SK-N-SH (cell line): ENCODE results near the gene STPG2. TPM values are rescaled to one million over a fixed set of nuclear protein-coding genes. Genes with fewer than 3 reads are reported as not detected.

Source experiments
- CTCF ChIA-PET: fragments of 300-600, 350-600 bp; formaldehyde crosslinking; extraction: SDS; loops from one replicate; lab custom pipeline; 2021; lab: Yijun Ruan, JAX
- POLR2A ChIA-PET: fragments of 350-600 bp; sonication (Branson Sonifier 250); formaldehyde crosslinking; extraction: SDS; loops from one replicate; lab custom pipeline; 2020; ENCODE audit warnings: antibody characterized with exemption, inconsistent platforms; lab: Yijun Ruan, JAX
- DNase-seq: peaks from one replicate; pipeline ENCODE4 v3.0.0; 2012
- H2AFZ ChIP-seq: fragments of 200-600 bp; sonication (generic); 2 replicates; pipeline ENCODE4 v1.8.1; 2016; ENCODE audit warnings: antibody characterized with exemption, mild to moderate bottlenecking, low read depth
- H3F3A ChIP-seq: fragments of 200-600 bp; sonication (generic); replicated peaks from 2 replicates; pipeline ENCODE3; 2016; ENCODE audit warnings: antibody characterized with exemption, mild to moderate bottlenecking; ENCODE audit not compliant: insufficient read depth
- H3K27ac ChIP-seq, 2 experiments: fragments of 200-500 bp in 1 of 2; fragments of 200-600 bp in 1 of 2; sonication (Bioruptor generic) in 1 of 2; sonication (generic), shearing (Covaris generic) in 1 of 2; 2 replicates each; pipeline versions ENCODE4 v1.5.1 to v1.6.1; 2014 to 2016; ENCODE audit warnings: low read depth in 2 of 2, inconsistent platforms in 1 of 2, low read length in 1 of 2, mild to moderate bottlenecking in 1 of 2, mixed read lengths in 1 of 2
- H3K27me3 ChIP-seq: fragments of 200-600 bp; sonication (generic), shearing (Covaris generic); 2 replicates; pipeline ENCODE4 v1.6.1; 2016; ENCODE audit warnings: mixed run types; ENCODE audit not compliant: insufficient read depth
- H3K36me3 ChIP-seq, 2 experiments: fragments of 200-500 bp in 1 of 2; fragments of 200-600 bp in 1 of 2; sonication (Bioruptor generic) in 1 of 2; sonication (generic) in 1 of 2; replicated peaks in 1 of 2; 2 replicates each; pipeline versions ENCODE3 to v1.5.1; 2014 to 2016; ENCODE audit warnings: low read length in 1 of 2, mild to moderate bottlenecking in 1 of 2; ENCODE audit not compliant: insufficient read depth in 2 of 2, control insufficient read depth in 1 of 2
- H3K4me1 ChIP-seq, 2 experiments: fragments of 200-500 bp in 1 of 2; fragments of 200-600 bp in 1 of 2; sonication (Bioruptor generic) in 1 of 2; sonication (generic), shearing (Covaris generic) in 1 of 2; 2 replicates each; pipeline versions ENCODE4 v1.5.1 to v1.6.1; 2014 to 2016; ENCODE audit warnings: low read depth in 1 of 2, low read length in 1 of 2, mixed run types in 1 of 2; ENCODE audit not compliant: insufficient read depth in 2 of 2, control insufficient read depth in 1 of 2
- H3K4me2 ChIP-seq: fragments of 200-600 bp; sonication (generic), shearing (Covaris generic); 2 replicates; pipeline ENCODE4 v1.6.1; 2017; ENCODE audit warnings: mixed run types
- H3K4me3 ChIP-seq, 2 experiments: fragments of 200-500 bp in 1 of 2; fragments of 200-600 bp in 1 of 2; sonication (Bioruptor generic) in 1 of 2; sonication (generic), shearing (Covaris generic) in 1 of 2; 2 replicates each; pipeline versions ENCODE4 v1.5.1 to v1.8.1; 2014 to 2016; ENCODE audit warnings: low read depth in 2 of 2, inconsistent platforms in 1 of 2, low read length in 1 of 2, mild to moderate bottlenecking in 1 of 2, mixed read lengths in 1 of 2, moderate library complexity in 1 of 2
- H3K79me2 ChIP-seq: fragments of 200-600 bp; sonication (generic); 2 replicates; pipeline ENCODE4 v1.8.1; 2017; ENCODE audit warnings: mild to moderate bottlenecking; ENCODE audit not compliant: insufficient read depth
- H3K9ac ChIP-seq: fragments of 200-600 bp; sonication (generic); 2 replicates; pipeline ENCODE4 v1.6.1; 2017; ENCODE audit warnings: mixed run types
- H3K9me2 ChIP-seq: fragments of 200-600 bp; sonication (generic); 2 replicates; pipeline ENCODE4 v1.6.1; 2017; ENCODE audit warnings: mixed run types
- H3K9me3 ChIP-seq: fragments of 200-600 bp; sonication (generic); 2 replicates; pipeline ENCODE4 v1.6.1; 2017; ENCODE audit warnings: mixed run types, mild to moderate bottlenecking, moderate library complexity
- H4K20me1 ChIP-seq: fragments of 200-600 bp; sonication (generic); 2 replicates; pipeline ENCODE4 v1.6.1; 2017; ENCODE audit warnings: mild to moderate bottlenecking, mixed run types; ENCODE audit not compliant: insufficient read depth
- CTCF ChIP-seq: fragments of 200-600 bp; sonication (generic); IDR thresholded peaks from 2 replicates; pipeline ENCODE4 v1.6.1; 2017; ENCODE audit warnings: antibody characterized with exemption, mild to moderate bottlenecking, moderate library complexity
- ELF1 ChIP-seq: IDR thresholded peaks from 2 replicates; pipeline ENCODE4 v1.4.0; 2012
- EP300 ChIP-seq, 2 experiments: IDR thresholded peaks; 2 replicates each; pipeline versions ENCODE4 v1.4.0 to v1.6.1; 2012; ENCODE audit warnings: borderline replicate concordance in 1 of 2, low read depth in 1 of 2, low read length in 1 of 2
- EZH2phosphoT487 ChIP-seq: fragments of 200-600 bp; sonication (generic); IDR thresholded peaks from 2 replicates; pipeline ENCODE4 v1.6.1; 2017; ENCODE audit warnings: low read depth, mixed run types, mild to moderate bottlenecking, antibody characterized with exemption, moderate library complexity, borderline replicate concordance
- FOSL2 ChIP-seq: IDR thresholded peaks from 2 replicates; pipeline ENCODE4 v1.4.0; 2012; ENCODE audit warnings: low read depth, mild to moderate bottlenecking, moderate library complexity, borderline replicate concordance
- FOXJ3 ChIP-seq: sonication (generic); formaldehyde crosslinking; IDR thresholded peaks from 2 replicates; pipeline ENCODE4 v1.5.1; 2020; ENCODE audit warnings: mild to moderate bottlenecking, missing genetic modification reagents
- GABPA ChIP-seq: IDR thresholded peaks from 2 replicates; pipeline ENCODE4 v1.4.0; 2012; ENCODE audit warnings: low read depth, mild to moderate bottlenecking
- JUND ChIP-seq: IDR thresholded peaks from 2 replicates; pipeline ENCODE4 v1.4.0; 2012
- MAX ChIP-seq: IDR thresholded peaks from 2 replicates; pipeline ENCODE4 v1.4.0; 2012; ENCODE audit warnings: low read depth
- MEF2A ChIP-seq: IDR thresholded peaks from 2 replicates; pipeline ENCODE4 v1.4.0; 2012; ENCODE audit warnings: low read depth, borderline replicate concordance
- NFIC ChIP-seq: IDR thresholded peaks from 2 replicates; pipeline ENCODE4 v1.4.0; 2012; ENCODE audit warnings: borderline replicate concordance
- NRF1 ChIP-seq: IDR thresholded peaks from 2 replicates; pipeline ENCODE4 v1.6.1; 2012; ENCODE audit warnings: low read depth, mild to moderate bottlenecking, low read length
- POLR2AphosphoS5 ChIP-seq: IDR thresholded peaks from 2 replicates; pipeline ENCODE4 v1.6.1; 2012; ENCODE audit warnings: low read depth, low read length
- RAD21 ChIP-seq: IDR thresholded peaks from 2 replicates; pipeline ENCODE4 v1.6.1; 2012; ENCODE audit warnings: mild to moderate bottlenecking, low read length
- RCOR1 ChIP-seq: fragments of 150-350 bp; IDR thresholded peaks from 2 replicates; pipeline ENCODE4 v1.6.1; 2017; ENCODE audit warnings: antibody characterized with exemption, low read length
- REST ChIP-seq: IDR thresholded peaks from 2 replicates; pipeline ENCODE4 v1.6.1; 2012; ENCODE audit warnings: mild to moderate bottlenecking, low read depth, low read length, moderate library complexity
- RXRA ChIP-seq: IDR thresholded peaks from 2 replicates; pipeline ENCODE4 v1.4.0; 2012; ENCODE audit warnings: low read depth, mild to moderate bottlenecking, borderline replicate concordance
- SMC3 ChIP-seq: IDR thresholded peaks from 2 replicates; pipeline ENCODE4 v1.6.1; 2012; ENCODE audit warnings: low read depth, low read length, improper control_type of control experiment
- USF1 ChIP-seq: IDR thresholded peaks from 2 replicates; pipeline ENCODE4 v1.4.0; 2012; ENCODE audit warnings: low read depth, borderline replicate concordance
- YY1 ChIP-seq: IDR thresholded peaks from 2 replicates; pipeline ENCODE4 v1.4.0; 2012; ENCODE audit warnings: low read depth, mild to moderate bottlenecking
- WGBS: methylation state at CpG from one replicate; pipeline ENCODE4 v1.1.6; 2017; ENCODE audit warnings: low lambda C conversion rate; 5-methylcytosine and 5-hydroxymethylcytosine counted together
- polyA plus RNA-seq, 3 experiments: library from polyadenylated mRNA; depleted of rRNA; stranded (reverse); fragments of >200 nt; gene quantifications; 2 replicates each; pipeline ENCODE4 v1.2.3, GENCODE V29; 2012

The STPG2 gene
- polyA plus RNA-seq, 1 of the 3 experiments (the other 2 are of a cell fraction): not detected

- Histone ChIP-seq H3F3A (no peaks in the 10 kb centered on the region), H3K79me2 (no peaks in the 10 kb centered on the region), H4K20me1 (no peaks in the 10 kb centered on the region), H3K4me2 (no peak overlapping the region), H3K27me3 (no peaks in the 10 kb centered on the region), H3K27ac (no peak overlapping the region), H3K4me3 (no peak overlapping the region), H3K9ac (no peak overlapping the region), H3K36me3 (no peaks in the 10 kb centered on the region), H3K9me2 (no peaks in the 10 kb centered on the region), H3K9me3 (no peaks in the 10 kb centered on the region), H2AFZ (no peak overlapping the region), H3K4me1 (no peaks in the 10 kb centered on the region)
- TF ChIP-seq JUND (no peak), EZH2phosphoT487 (no peak), RXRA (no peak), CTCF (no peak), ELF1 (no peak)
- WGBS: 94% methylated on average over 5 of the region's 5 CpGs
- CTCF ChIA-PET: no interaction called here
- POLR2A ChIA-PET: no interaction called here
- no peak for DNase-seq
Measured at GRCh38 chr4:97589481-97590196, 553.6 kb downstream of the STPG2 start.

- no peaks in the 10 kb centered on the region for H3K4me1 ChIP-seq
- H3K79me2 ChIP-seq: no peaks in the 10 kb centered on the region
- 45% methylated on average over 2 of the region's 2 CpGs for WGBS
- H3F3A ChIP-seq: no peaks in the 10 kb centered on the region
- no peak overlapping the region for H2AFZ ChIP-seq
- H3K9ac ChIP-seq: no peak overlapping the region
- no peaks in the 10 kb centered on the region for H3K27me3 ChIP-seq
- POLR2A ChIA-PET: no interaction called here
- H3K9me3 ChIP-seq: no peaks in the 10 kb centered on the region
- no peak overlapping the region for H3K4me3 ChIP-seq
- no peak overlapping the region for H3K27ac ChIP-seq
- H3K4me2 ChIP-seq: no peak overlapping the region
- H3K36me3 ChIP-seq: no peaks in the 10 kb centered on the region
- CTCF ChIA-PET: interaction anchor here (0.5 kb wide), 1 partner anchor 1306 kb away, joined by 3 read pairs; no protein-coding TSS in a partner anchor
- DNase-seq: no peak
- H4K20me1 ChIP-seq: no peaks in the 10 kb centered on the region
- H3K9me2 ChIP-seq: no peaks in the 10 kb centered on the region
- TF ChIP-seq JUND (no peak), POLR2AphosphoS5 (no peak), FOXJ3 (CRISPR knock-in tag) (no peak), EP300 (IDR thresholded peaks at IDR 0.05; ENCODE audit: borderline replicate concordance in 1 of 2, low read depth in 1 of 2, low read length in 1 of 2) (no peak), RCOR1 (no peak), REST (no peak), GABPA (no peak), NFIC (no peak), FOSL2 (no peak; the same call in 1 of the 2 replicates), ELF1 (no peak), USF1 (no peak), NRF1 (no peak), MAX (no peak), RXRA (no peak; the same call in 1 of the 2 replicates), MEF2A (no peak), SMC3 (no peak), RAD21 (no peak), YY1 (no peak)
Measured at GRCh38 chr4:97587912-97588311, 555.4 kb downstream of the STPG2 start.
